ENCODE data around the gene HERC5. TPM values are rescaled to one million over a fixed set of nuclear protein-coding genes. Genes with fewer than 3 reads are reported as not detected.

Gene HERC5
- total RNA-seq, 1 experiment from 2014 or later, result 7.2 TPM

DNA sequence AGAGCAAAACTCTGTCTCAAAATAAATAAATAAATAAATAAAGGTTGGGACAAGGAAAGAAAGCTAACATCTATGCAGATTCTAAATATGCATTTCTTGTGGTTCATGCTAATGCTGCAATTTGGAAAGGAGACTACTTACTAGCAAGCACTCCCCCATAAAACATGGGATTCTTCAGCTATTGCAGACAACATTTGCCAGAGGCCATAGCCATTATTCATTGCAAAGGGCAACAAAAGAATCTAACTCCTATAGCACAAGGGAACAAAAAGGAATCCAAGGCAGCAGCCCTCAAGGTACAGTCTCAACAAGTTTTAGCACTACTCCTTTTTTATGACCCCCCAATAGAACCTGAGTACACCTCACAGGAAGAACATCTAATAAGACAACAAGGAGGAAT is 8.0 kb upstream of the HERC5 start:
- no peaks in the 10 kb centered on the region for H3K4me1 ChIP-seq (ENCODE audit: control insufficient read depth in 1 of 2, insufficient read depth in 2 of 2, low read length in 2 of 2)
- no peaks in the 10 kb centered on the region for H4K20me1 ChIP-seq (ENCODE audit: insufficient read depth)
- no TSS peak for BruUV-seq (replicated peaks)
- ChIA-PET POLR2A (no interaction called here), CTCF (no interaction called here), RAD21 (ENCODE audit: low non-redundant PET in 1 of 2, low total read pairs in 2 of 2, uncharacterized antibody in 2 of 2, unreplicated experiment in 2 of 2) (interaction anchor here in 1 of 2 experiments (1.0 kb wide), 1 partner anchor 67 kb away, joined by 3 read pairs; no protein-coding TSS in a partner anchor)
- no peaks in the 10 kb centered on the region for H3K9me3 ChIP-seq (ENCODE audit: control insufficient read depth in 1 of 2, insufficient read depth in 1 of 2, low read depth in 1 of 2, low read length in 2 of 2)
- no peaks in the 10 kb centered on the region for H3K79me2 ChIP-seq (ENCODE audit: insufficient read depth, low read length)
- H3K9ac ChIP-seq (ENCODE audit: low read length), result no peak overlapping the region
- H3K4me2 ChIP-seq (ENCODE audit: low read length), result no peak overlapping the region
- H3K27me3 ChIP-seq (ENCODE audit: insufficient read depth, low read length), result no peaks in the 10 kb centered on the region
- ATAC-seq (no peak), DNase-seq (ENCODE audit: low read depth, low spot score) (no peak)
- H3K4me3 ChIP-seq (replicated peaks in 1 of 2; ENCODE audit: low read depth in 1 of 2, low read length in 2 of 2), result no peak overlapping the region
- TF ChIP-seq CBX3 (IDR thresholded peaks at IDR 0.05; ENCODE audit: low read depth) (no peak), EZH2phosphoT487 (IDR thresholded peaks at IDR 0.05; ENCODE audit: borderline replicate concordance) (no peak), SIN3A (IDR thresholded peaks at IDR 0.05; ENCODE audit: low read depth) (no peak), ELF1 (IDR thresholded peaks at IDR 0.05; ENCODE audit: borderline replicate concordance, low read depth) (no peak), YY1 (IDR thresholded peaks at IDR 0.05; ENCODE audit: extremely low read depth, insufficient replicate concordance, low read depth, low read length) (no peak), SRF (IDR thresholded peaks at IDR 0.05; ENCODE audit: low read depth) (no peak), JUND (IDR thresholded peaks at IDR 0.05) (no peak), RAD21 (IDR thresholded peaks at IDR 0.05; ENCODE audit: low read depth) (no peak), ZFX (IDR thresholded peaks at IDR 0.05) (no peak), EZH2 (IDR thresholded peaks at IDR 0.05) (no peak), CEBPB (IDR thresholded peaks at IDR 0.05; ENCODE audit: low read depth) (no peak)
- TF ChIP-seq, protein P1, sequence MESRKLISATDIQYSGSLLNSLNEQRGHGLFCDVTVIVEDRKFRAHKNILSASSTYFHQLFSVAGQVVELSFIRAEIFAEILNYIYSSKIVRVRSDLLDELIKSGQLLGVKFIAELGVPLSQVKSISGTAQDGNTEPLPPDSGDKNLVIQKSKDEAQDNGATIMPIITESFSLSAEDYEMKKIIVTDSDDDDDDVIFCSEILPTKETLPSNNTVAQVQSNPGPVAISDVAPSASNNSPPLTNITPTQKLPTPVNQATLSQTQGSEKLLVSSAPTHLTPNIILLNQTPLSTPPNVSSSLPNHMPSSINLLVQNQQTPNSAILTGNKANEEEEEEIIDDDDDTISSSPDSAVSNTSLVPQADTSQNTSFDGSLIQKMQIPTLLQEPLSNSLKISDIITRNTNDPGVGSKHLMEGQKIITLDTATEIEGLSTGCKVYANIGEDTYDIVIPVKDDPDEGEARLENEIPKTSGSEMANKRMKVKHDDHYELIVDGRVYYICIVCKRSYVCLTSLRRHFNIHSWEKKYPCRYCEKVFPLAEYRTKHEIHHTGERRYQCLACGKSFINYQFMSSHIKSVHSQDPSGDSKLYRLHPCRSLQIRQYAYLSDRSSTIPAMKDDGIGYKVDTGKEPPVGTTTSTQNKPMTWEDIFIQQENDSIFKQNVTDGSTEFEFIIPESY (IDR thresholded peaks at IDR 0.05; ENCODE audit: extremely low read depth, insufficient replicate concordance, low read length), result no peak
- H3K36me3 ChIP-seq (ENCODE audit: control insufficient read depth in 1 of 2, insufficient read depth in 2 of 2, low read length in 2 of 2), result no peaks in the 10 kb centered on the region
- intact Hi-C loops (cut with micrococcal nuclease), result no loop called here
- H3K9me2 ChIP-seq (ENCODE audit: insufficient read depth), result no peaks in the 10 kb centered on the region
- no peak overlapping the region for H2AFZ ChIP-seq (ENCODE audit: low read depth, low read length, poor library complexity, severe bottlenecking)
- H3K27ac ChIP-seq (ENCODE audit: low read depth, low read length), result no peak overlapping the region
